HG03439 (cell line): ENCODE data around the gene GABRE.
"Not testable (repeated sequence)": the region's sequence is repeated elsewhere in the genome, so short reads cannot be mapped to it uniquely, and the experiment has no call there.

ENCODE experiments used
- ATAC-seq: cut with Tn5 transposase; IDR thresholded peaks from one replicate; pipeline ENCODE4 v1.9.1; 2021; ENCODE audit warnings: mild to moderate bottlenecking, moderate library complexity; ENCODE audit not compliant: unreplicated experiment

GABRE gene

GRCh38 chrX:151970027-151970426, 4.4 kb downstream of the GABRE start:
- ATAC-seq, result no peak

- ATAC-seq, result no peak
Measured at GRCh38 chrX:151966236-151966635, 8.2 kb downstream of the GABRE start.

GRCh38 chrX:151962034-151962433, 12.4 kb downstream of the GABRE start:
- no peak for ATAC-seq

GRCh38 chrX:151958101-151958500, 16.4 kb downstream of the GABRE start:
- no peak for ATAC-seq

- ATAC-seq, result no peak
Measured at GRCh38 chrX:151954730-151955129, 19.7 kb downstream of the GABRE start.

- ATAC-seq, result no peak
Measured at GRCh38 chrX:151938172-151938571, 36.3 kb downstream of the GABRE start.

GRCh38 chrX:151935358-151935757, 39.1 kb downstream of the GABRE start:
- no peak for ATAC-seq

GRCh38 chrX:151929126-151929525, 45.4 kb downstream of the GABRE start:
- ATAC-seq, result no peak

GRCh38 chrX:151923648-151924047, 50.8 kb downstream of the GABRE start:
- ATAC-seq, result no peak

GRCh38 chrX:151922692-151923091, 51.8 kb downstream of the GABRE start:
- ATAC-seq, result no peak

- ATAC-seq, result no peak
Measured at GRCh38 chrX:151921866-151922265, 52.6 kb downstream of the GABRE start.

GRCh38 chrX:151921292-151921691, 53.2 kb downstream of the GABRE start:
- no peak for ATAC-seq

- ATAC-seq, result no peak
Measured at GRCh38 chrX:151920530-151920929, 53.9 kb downstream of the GABRE start.

GRCh38 chrX:151920101-151920500, 54.4 kb downstream of the GABRE start:
- ATAC-seq, result no peak

GRCh38 chrX:151919610-151920009, 54.9 kb downstream of the GABRE start:
- no peak for ATAC-seq

- not testable (repeated sequence) for ATAC-seq
Measured at GRCh38 chrX:151918736-151919135, 55.7 kb downstream of the GABRE start.

GRCh38 chrX:151912780-151913179, 61.7 kb downstream of the GABRE start, which contains the start of gene MAGEA4:
MAGEA4 (plus strand) TSS chrX:151912889; CDS start chrX:151923665, 10,776 bp downstream.
- no peak for ATAC-seq

- no peak for ATAC-seq
Measured at GRCh38 chrX:151912221-151912620, 62.3 kb downstream of the GABRE start.

GRCh38 chrX:151904989-151905388, 69.5 kb downstream of the GABRE start:
- ATAC-seq, result no peak
